ENCODE data around the gene TMEM132C. TPM values are rescaled to one million over a fixed set of nuclear protein-coding genes. Genes with fewer than 3 reads are reported as not detected.

The TMEM132C gene
- total RNA-seq, 6 experiments from 2014 or later = 0.04 to 0.19 (median 0.06) TPM; not detected in 3

DNA sequence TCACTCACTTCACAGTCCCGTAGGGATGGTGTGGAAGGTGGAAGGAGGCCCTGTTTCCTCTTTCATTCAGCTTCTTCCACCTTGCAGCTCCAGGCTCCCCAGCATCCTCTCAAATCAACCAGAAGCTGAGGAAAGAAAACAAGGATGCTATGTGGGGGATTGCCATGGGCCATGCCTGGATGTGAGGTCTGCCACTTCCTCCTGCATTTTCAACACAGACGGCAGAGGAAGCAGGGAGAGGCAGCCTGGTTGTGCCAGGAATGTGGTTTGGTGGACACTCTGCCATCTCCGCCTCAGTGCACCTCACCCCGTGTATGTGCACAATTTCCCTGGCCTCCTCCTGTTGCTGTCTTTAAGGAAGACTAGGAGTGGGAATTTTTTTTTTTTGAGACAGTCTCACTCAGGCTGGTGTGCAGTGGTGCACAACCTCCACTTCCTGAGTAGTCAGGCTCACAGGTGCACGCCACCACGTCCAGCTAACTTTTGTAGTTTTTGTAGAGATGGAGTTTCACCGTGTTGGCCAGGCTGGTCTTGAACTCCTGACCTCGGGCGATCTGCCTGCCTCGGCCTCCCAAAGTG lies 457.6 kb downstream of the TMEM132C start:
- H3K27ac ChIP-seq = no peak overlapping the region
- no peak for DNase-seq
- H3K36me3 ChIP-seq = no peaks in the 10 kb centered on the region
- no peaks in the 10 kb centered on the region for H3K27me3 ChIP-seq
- WGBS (ENCODE audit: insufficient coverage, low coverage, low lambda C conversion rate, missing lambda C conversion rate) = 44% methylated on average over 6 of the region's 10 CpGs
- no peak for TF ChIP-seq POLR2A (IDR thresholded peaks at IDR 0.05)
- TF ChIP-seq, protein P1, sequence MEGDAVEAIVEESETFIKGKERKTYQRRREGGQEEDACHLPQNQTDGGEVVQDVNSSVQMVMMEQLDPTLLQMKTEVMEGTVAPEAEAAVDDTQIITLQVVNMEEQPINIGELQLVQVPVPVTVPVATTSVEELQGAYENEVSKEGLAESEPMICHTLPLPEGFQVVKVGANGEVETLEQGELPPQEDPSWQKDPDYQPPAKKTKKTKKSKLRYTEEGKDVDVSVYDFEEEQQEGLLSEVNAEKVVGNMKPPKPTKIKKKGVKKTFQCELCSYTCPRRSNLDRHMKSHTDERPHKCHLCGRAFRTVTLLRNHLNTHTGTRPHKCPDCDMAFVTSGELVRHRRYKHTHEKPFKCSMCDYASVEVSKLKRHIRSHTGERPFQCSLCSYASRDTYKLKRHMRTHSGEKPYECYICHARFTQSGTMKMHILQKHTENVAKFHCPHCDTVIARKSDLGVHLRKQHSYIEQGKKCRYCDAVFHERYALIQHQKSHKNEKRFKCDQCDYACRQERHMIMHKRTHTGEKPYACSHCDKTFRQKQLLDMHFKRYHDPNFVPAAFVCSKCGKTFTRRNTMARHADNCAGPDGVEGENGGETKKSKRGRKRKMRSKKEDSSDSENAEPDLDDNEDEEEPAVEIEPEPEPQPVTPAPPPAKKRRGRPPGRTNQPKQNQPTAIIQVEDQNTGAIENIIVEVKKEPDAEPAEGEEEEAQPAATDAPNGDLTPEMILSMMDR (IDR thresholded peaks at IDR 0.05) = no peak
- H3K4me1 ChIP-seq = no peaks in the 10 kb centered on the region
- ATAC-seq = no peak
- H3K9me3 ChIP-seq = no peaks in the 10 kb centered on the region
- H3K4me3 ChIP-seq = no peak overlapping the region
- intact Hi-C loops (cut with DNase I) = no loop called here

DNA sequence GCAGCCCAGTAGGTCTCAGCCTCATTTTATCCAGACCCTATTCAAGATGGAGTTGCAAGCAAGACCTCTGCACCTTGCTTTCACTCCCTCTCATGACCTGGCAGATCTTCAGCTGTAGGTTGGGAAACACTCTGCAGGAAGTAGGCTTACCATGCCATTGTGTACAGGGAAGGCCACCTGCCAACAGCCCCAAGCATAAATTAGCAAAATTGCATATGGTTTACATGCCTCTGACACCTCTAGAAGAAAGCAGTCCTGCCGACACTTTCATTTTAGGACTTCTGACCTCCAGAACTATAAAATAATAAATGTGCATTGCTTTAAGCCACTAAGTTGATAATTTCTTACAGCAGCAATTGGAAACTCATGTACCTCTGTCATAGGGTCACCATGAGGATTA lies 459.9 kb downstream of the TMEM132C start:
- Histone ChIP-seq H3K36me3 (no peaks in the 10 kb centered on the region), H3K4me1 (no peaks in the 10 kb centered on the region), H3K27me3 (no peaks in the 10 kb centered on the region), H3K27ac (no peak overlapping the region), H3K4me3 (no peak overlapping the region), H3K9me3 (no peaks in the 10 kb centered on the region)
- ATAC-seq (no peak), DNase-seq (no peak)
- 75% methylated on average over 1 of the region's 1 CpG for WGBS (ENCODE audit: insufficient coverage, low coverage, low lambda C conversion rate, missing lambda C conversion rate)
- intact Hi-C loops (cut with DNase I) = no loop called here
- TF ChIP-seq, protein P1 (IDR thresholded peaks at IDR 0.05) = no peak

DNA sequence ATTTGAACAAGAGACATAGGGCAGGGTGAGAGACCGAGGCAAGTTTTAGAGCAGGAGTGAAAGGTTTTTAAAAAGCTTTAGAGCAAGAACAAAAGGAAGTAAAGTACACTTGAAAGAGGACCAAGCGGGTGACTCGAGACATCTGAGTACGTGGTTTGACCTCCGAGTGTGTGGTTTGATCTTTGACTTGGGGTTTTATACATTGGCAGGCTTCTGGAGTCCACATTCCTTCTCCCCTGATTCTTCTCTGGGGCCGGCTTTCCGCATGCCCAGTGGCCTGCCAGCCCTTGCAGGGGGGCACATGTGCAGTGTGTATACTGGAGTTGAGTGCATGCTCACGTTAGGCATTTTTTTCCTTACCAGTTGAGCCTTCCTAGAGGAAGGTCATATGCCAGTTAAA lies 460.5 kb downstream of the TMEM132C start:
- Histone ChIP-seq H3K36me3 (no peaks in the 10 kb centered on the region), H3K4me1 (no peaks in the 10 kb centered on the region), H3K4me3 (no peak overlapping the region), H3K27me3 (no peaks in the 10 kb centered on the region), H3K9me3 (no peaks in the 10 kb centered on the region), H3K27ac (no peak overlapping the region)
- WGBS (ENCODE audit: insufficient coverage, low coverage, low lambda C conversion rate, missing lambda C conversion rate) = 51% methylated on average over 7 of the region's 8 CpGs
- TF ChIP-seq, protein P1 (IDR thresholded peaks at IDR 0.05) = no peak
- TF ChIP-seq POLR2A (IDR thresholded peaks at IDR 0.05) = no peak
- no peak for DNase-seq
- intact Hi-C loops (cut with DNase I) = no loop called here
- no peak for ATAC-seq

DNA sequence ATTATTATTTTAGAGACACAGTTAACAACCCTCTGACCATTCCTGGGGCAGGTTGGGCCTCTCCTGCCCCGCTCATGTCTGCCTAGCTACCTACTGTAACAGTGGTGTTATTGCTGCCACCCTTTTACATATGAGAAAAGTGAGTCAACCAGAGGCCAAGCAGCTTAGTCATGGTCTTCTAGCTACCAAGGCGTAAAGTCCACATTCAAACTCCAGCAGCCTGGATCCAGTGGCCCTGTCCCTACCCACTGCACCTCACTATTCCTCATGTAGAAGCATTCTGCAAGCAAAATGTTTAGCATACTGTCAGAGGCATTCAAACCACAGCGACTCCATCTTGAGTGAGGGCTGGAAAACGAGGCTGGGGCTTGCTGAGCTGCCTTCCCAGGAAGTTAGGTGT lies 461.0 kb downstream of the TMEM132C start:
- Histone ChIP-seq H3K27ac (no peak overlapping the region), H3K4me1 (no peaks in the 10 kb centered on the region), H3K9me3 (no peaks in the 10 kb centered on the region), H3K4me3 (no peak overlapping the region), H3K36me3 (no peaks in the 10 kb centered on the region), H3K27me3 (no peaks in the 10 kb centered on the region)
- DNase-seq (no peak), ATAC-seq (no peak)
- intact Hi-C loops (cut with DNase I) = no loop called here
- no peak for TF ChIP-seq POLR2A (IDR thresholded peaks at IDR 0.05)
- TF ChIP-seq, protein P1 (IDR thresholded peaks at IDR 0.05) = no peak
- WGBS (ENCODE audit: insufficient coverage, low coverage, low lambda C conversion rate, missing lambda C conversion rate) = 39% methylated on average over 3 of the region's 4 CpGs

All from right lobe of liver (tissue), 6 donors.